GM21786 (cell line): Measurements from ENCODE around the gene ITFG1.
"Not testable (repeated sequence)": the region's sequence is repeated elsewhere in the genome, so short reads cannot be mapped to it uniquely, and the experiment has no call there.

ENCODE experiments used
- ATAC-seq: cut with Tn5 transposase; IDR thresholded peaks from one replicate; pipeline ENCODE4 v1.9.1; 2021; ENCODE audit not compliant: unreplicated experiment

ITFG1 gene

GRCh38 chr16:47258874-47259461, 201.9 kb downstream of the ITFG1 start:
- ATAC-seq: peak; percentile 65

- ATAC-seq: no peak
Measured at GRCh38 chr16:47254756-47255155, 206.1 kb downstream of the ITFG1 start.

GRCh38 chr16:47250983-47251382, 209.9 kb downstream of the ITFG1 start:
- no peak for ATAC-seq

GRCh38 chr16:47247690-47248089, 213.2 kb downstream of the ITFG1 start:
- ATAC-seq: no peak

- ATAC-seq: no peak
Measured at GRCh38 chr16:47244206-47244605, 216.7 kb downstream of the ITFG1 start.

GRCh38 chr16:47241061-47241460, 219.8 kb downstream of the ITFG1 start:
- no peak for ATAC-seq

GRCh38 chr16:47236716-47237115, 224.1 kb downstream of the ITFG1 start:
- ATAC-seq: no peak

- no peak for ATAC-seq
Measured at GRCh38 chr16:47230296-47230695, 230.6 kb downstream of the ITFG1 start.

- ATAC-seq: no peak
Measured at GRCh38 chr16:47229053-47230050, 231.5 kb downstream of the ITFG1 start.

GRCh38 chr16:47228241-47228640, 232.6 kb downstream of the ITFG1 start:
- ATAC-seq: no peak

GRCh38 chr16:47213761-47214440, 247.0 kb downstream of the ITFG1 start:
- ATAC-seq: no peak

GRCh38 chr16:47211218-47211617, 249.6 kb downstream of the ITFG1 start:
- no peak for ATAC-seq

GRCh38 chr16:47204736-47205504, 255.9 kb downstream of the ITFG1 start:
- ATAC-seq: no peak

GRCh38 chr16:47203433-47203832, 257.4 kb downstream of the ITFG1 start:
- ATAC-seq: not testable (repeated sequence)

- ATAC-seq: no peak
Measured at GRCh38 chr16:47198180-47198575, 262.7 kb downstream of the ITFG1 start.

GRCh38 chr16:47197536-47198179, 263.2 kb downstream of the ITFG1 start:
- ATAC-seq: no peak

GRCh38 chr16:47196457-47196856, 264.4 kb downstream of the ITFG1 start:
- ATAC-seq: no peak

- ATAC-seq: no peak
Measured at GRCh38 chr16:47182318-47182717, 278.5 kb downstream of the ITFG1 start.

- ATAC-seq: not testable (repeated sequence)
Measured at GRCh38 chr16:47181066-47181465, 279.8 kb downstream of the ITFG1 start.

- no peak for ATAC-seq
Measured at GRCh38 chr16:47180073-47180472, 280.8 kb downstream of the ITFG1 start.
